Measurements from ENCODE around the gene EIF2S3.

EIF2S3 gene

DNA sequence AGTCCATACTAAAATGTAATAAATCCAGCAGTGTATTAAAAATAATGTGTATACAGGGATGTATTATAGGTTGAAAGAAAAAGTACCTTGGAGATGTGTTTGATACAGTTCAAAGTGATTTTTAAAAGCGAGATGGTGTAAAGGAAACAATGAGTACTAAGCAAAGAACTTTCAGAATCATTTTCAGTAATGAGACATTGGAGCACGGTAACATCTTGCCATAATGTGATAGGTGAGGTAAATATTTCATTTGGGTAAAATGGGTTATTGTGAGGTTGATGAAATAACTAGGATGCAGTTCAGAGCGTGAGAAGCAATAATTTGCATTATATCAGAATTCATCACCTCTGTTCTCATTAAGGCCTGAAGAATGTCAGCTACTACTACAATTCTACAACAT is 25.9 kb downstream of the EIF2S3 start:
- ATAC-seq (replicated peaks) (peak in 1 of 2 donors; percentile 51), DNase-seq (no peak)
- H3K36me3 Mint-ChIP-seq: peaks cover 5 to 27% of the 10 kb centered on the region in 2 donors
- H3K9me3 Mint-ChIP-seq: no peaks in the 10 kb centered on the region
- H3K27me3 Mint-ChIP-seq: no peaks in the 10 kb centered on the region
- H3K4me3 Mint-ChIP-seq: no peak overlapping the region
- peaks cover 8 to 10% of the 10 kb centered on the region in 2 donors for H3K4me1 Mint-ChIP-seq
- peak overlapping the region; percentile 79 for H3K27ac Mint-ChIP-seq

DNA sequence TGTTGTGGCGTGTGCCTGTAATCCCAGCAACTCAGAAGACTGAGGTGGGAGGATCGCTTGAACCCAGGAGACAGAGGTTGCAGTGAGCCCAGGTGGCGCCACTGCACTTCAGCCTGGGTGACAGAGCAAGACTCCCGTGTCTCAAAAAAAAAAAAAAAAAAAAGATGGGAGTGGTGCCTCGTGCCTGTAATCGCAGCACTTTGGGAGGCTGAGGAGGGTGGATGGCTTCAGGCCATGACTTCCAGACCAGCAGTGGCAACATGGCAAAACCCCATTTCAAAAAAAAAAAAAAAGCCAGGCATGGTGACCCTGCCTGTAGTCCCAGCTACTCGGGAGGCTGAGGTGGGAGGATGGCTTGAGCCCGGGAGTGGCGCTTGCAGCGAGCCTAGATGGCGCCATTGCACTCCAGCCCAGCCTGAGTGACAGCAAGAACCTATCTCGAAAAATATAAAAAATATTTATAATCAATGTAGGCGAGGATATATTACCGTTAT is 27.0 kb downstream of the EIF2S3 start:
- DNase-seq: peak; percentile 20
- H3K36me3 Mint-ChIP-seq: peaks cover 0 to 18% of the 10 kb centered on the region in 2 donors
- no peaks in the 10 kb centered on the region for H3K9me3 Mint-ChIP-seq
- no peaks in the 10 kb centered on the region for H3K27me3 Mint-ChIP-seq
- ATAC-seq (replicated peaks): peak; percentile 70 to 76
- peak overlapping the region; percentile 13 to 19 for H3K4me3 Mint-ChIP-seq
- no peak overlapping the region for H3K27ac Mint-ChIP-seq
- H3K4me1 Mint-ChIP-seq: peaks cover 8 to 10% of the 10 kb centered on the region in 2 donors

DNA sequence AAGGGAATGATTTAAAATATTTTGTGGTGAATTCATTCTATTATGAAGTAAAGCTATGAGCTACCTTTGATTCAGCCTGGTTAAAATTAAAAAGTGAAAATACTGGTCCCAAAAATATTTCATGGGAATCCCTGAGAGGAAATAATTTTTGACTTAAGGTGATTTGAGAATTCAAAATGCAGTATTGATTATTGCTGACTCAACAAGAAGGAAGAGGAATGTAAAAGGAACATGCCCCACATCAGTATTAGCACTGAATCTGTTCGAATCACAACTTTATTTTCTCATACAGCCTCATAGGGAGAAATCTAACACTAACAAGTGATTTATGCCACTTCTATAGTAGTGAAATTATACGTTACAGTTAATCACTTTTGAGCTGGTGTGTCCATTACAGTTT is 27.7 kb downstream of the EIF2S3 start:
- Mint-ChIP-seq H3K27ac (no peak overlapping the region), H3K36me3 (peaks cover 0 to 15% of the 10 kb centered on the region in 2 donors), H3K4me3 (no peak overlapping the region), H3K4me1 (peaks cover 8 to 10% of the 10 kb centered on the region in 2 donors), H3K27me3 (no peaks in the 10 kb centered on the region), H3K9me3 (no peaks in the 10 kb centered on the region)
- DNase-seq: no peak
- no peak for ATAC-seq (replicated peaks)

- peaks cover 6 to 10% of the 10 kb centered on the region in 2 donors for H3K4me1 Mint-ChIP-seq
- no peaks in the 10 kb centered on the region for H3K27me3 Mint-ChIP-seq
- no peak for ATAC-seq (replicated peaks)
- no peak for DNase-seq
- H3K9me3 Mint-ChIP-seq: no peaks in the 10 kb centered on the region
- no peak overlapping the region for H3K27ac Mint-ChIP-seq
- no peak overlapping the region for H3K4me3 Mint-ChIP-seq
- H3K36me3 Mint-ChIP-seq: no peaks in the 10 kb centered on the region
Measured at GRCh38 chrX:24085101-24085500, 30.3 kb downstream of the EIF2S3 start.

- DNase-seq: no peak
- Mint-ChIP-seq H3K27ac (no peak overlapping the region), H3K4me3 (no peak overlapping the region), H3K27me3 (no peaks in the 10 kb centered on the region), H3K4me1 (no peaks in the 10 kb centered on the region), H3K36me3 (peaks cover 0 to 12% of the 10 kb centered on the region in 2 donors), H3K9me3 (no peaks in the 10 kb centered on the region)
- no peak for ATAC-seq (replicated peaks)
Measured at GRCh38 chrX:24090300-24091200, 35.8 kb downstream of the EIF2S3 start.

GRCh38 chrX:24093746-24094145 is 39.0 kb downstream of the EIF2S3 start:
- H3K27ac Mint-ChIP-seq: no peak overlapping the region
- H3K27me3 Mint-ChIP-seq: no peaks in the 10 kb centered on the region
- DNase-seq (no peak), ATAC-seq (replicated peaks) (no peak)
- no peaks in the 10 kb centered on the region for H3K4me1 Mint-ChIP-seq
- peaks cover 3 to 20% of the 10 kb centered on the region in 2 donors for H3K36me3 Mint-ChIP-seq
- no peaks in the 10 kb centered on the region for H3K9me3 Mint-ChIP-seq
- H3K4me3 Mint-ChIP-seq: no peak overlapping the region

- H3K36me3 Mint-ChIP-seq: peaks cover 3 to 11% of the 10 kb centered on the region in 2 donors
- no peak overlapping the region for H3K27ac Mint-ChIP-seq
- H3K4me3 Mint-ChIP-seq: no peak overlapping the region
- ATAC-seq (replicated peaks): no peak
- H3K4me1 Mint-ChIP-seq: no peaks in the 10 kb centered on the region
- H3K9me3 Mint-ChIP-seq: no peaks in the 10 kb centered on the region
- no peak for DNase-seq
- no peaks in the 10 kb centered on the region for H3K27me3 Mint-ChIP-seq
Measured at GRCh38 chrX:24097741-24098260, 43.0 kb downstream of the EIF2S3 start.

GRCh38 chrX:24098932-24099331 is 44.2 kb downstream of the EIF2S3 start:
- ATAC-seq (replicated peaks) (no peak), DNase-seq (no peak)
- Mint-ChIP-seq H3K9me3 (no peaks in the 10 kb centered on the region), H3K27me3 (no peaks in the 10 kb centered on the region), H3K4me3 (no peak overlapping the region), H3K36me3 (peaks cover 3 to 11% of the 10 kb centered on the region in 2 donors), H3K27ac (no peak overlapping the region), H3K4me1 (no peaks in the 10 kb centered on the region)

- Mint-ChIP-seq H3K27me3 (no peaks in the 10 kb centered on the region), H3K4me3 (no peak overlapping the region), H3K4me1 (no peaks in the 10 kb centered on the region), H3K36me3 (peaks cover 3 to 11% of the 10 kb centered on the region in 2 donors), H3K27ac (no peak overlapping the region), H3K9me3 (no peaks in the 10 kb centered on the region)
- ATAC-seq (replicated peaks) (no peak), DNase-seq (no peak)
Measured at GRCh38 chrX:24099394-24099793, 44.6 kb downstream of the EIF2S3 start.

GRCh38 chrX:24100713-24101112 is 46.0 kb downstream of the EIF2S3 start:
- Mint-ChIP-seq H3K36me3 (peaks cover 3 to 15% of the 10 kb centered on the region in 2 donors), H3K27me3 (no peaks in the 10 kb centered on the region), H3K9me3 (no peaks in the 10 kb centered on the region), H3K4me1 (no peaks in the 10 kb centered on the region), H3K4me3 (no peak overlapping the region), H3K27ac (no peak overlapping the region)
- ATAC-seq (replicated peaks): no peak
- no peak for DNase-seq

- Mint-ChIP-seq H3K36me3 (peaks cover 0 to 28% of the 10 kb centered on the region in 2 donors), H3K27me3 (no peaks in the 10 kb centered on the region), H3K27ac (no peak overlapping the region), H3K4me1 (no peaks in the 10 kb centered on the region), H3K4me3 (no peak overlapping the region), H3K9me3 (no peaks in the 10 kb centered on the region)
- DNase-seq (no peak), ATAC-seq (replicated peaks) (no peak)
Measured at GRCh38 chrX:24110069-24110468, 55.3 kb downstream of the EIF2S3 start.

DNA sequence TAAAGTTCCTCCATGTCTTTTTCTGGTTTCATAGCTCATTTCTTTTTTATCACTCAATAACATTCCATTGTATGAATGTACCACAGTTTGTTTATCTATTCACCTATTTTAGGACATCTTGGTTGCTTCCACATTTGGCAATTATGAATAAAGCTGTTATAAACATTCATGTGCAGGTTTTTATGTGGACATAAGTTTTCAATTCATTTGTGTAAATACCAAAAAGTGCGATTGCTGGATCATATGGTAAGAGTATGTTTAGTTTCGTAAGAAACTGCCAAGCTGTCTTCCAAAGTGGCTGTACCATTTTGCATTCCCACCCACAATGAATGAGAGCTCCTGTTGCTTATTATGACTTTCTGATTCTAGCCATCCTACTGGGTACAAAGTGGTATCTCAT is 58.4 kb downstream of the EIF2S3 start:
- DNase-seq (no peak), ATAC-seq (replicated peaks) (no peak)
- H3K4me1 Mint-ChIP-seq: no peaks in the 10 kb centered on the region
- no peaks in the 10 kb centered on the region for H3K9me3 Mint-ChIP-seq
- no peak overlapping the region for H3K27ac Mint-ChIP-seq
- H3K36me3 Mint-ChIP-seq: peaks cover 0 to 15% of the 10 kb centered on the region in 2 donors
- H3K27me3 Mint-ChIP-seq: no peaks in the 10 kb centered on the region
- H3K4me3 Mint-ChIP-seq: no peak overlapping the region

DNA sequence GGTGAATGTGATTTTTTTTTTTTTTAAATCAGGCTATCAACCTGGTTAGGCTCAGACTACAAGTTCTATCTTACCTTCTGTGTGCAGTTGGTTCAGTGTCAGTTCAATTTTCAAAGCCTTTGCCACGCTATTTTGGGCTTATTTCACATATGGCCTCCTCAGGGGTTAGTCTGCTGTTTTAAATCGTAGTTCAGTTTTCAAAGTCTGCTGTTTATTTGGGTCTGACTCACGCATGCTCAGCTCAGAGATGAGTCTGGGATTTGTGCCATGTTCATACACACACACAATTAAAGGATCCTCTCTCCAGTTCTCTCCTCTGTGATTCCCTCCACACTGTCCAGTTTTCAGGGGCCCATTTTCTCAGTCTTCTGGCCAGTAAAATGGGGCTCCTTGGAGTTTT is 62.5 kb downstream of the EIF2S3 start:
- H3K27me3 Mint-ChIP-seq: no peaks in the 10 kb centered on the region
- no peaks in the 10 kb centered on the region for H3K36me3 Mint-ChIP-seq
- no peaks in the 10 kb centered on the region for H3K9me3 Mint-ChIP-seq
- no peaks in the 10 kb centered on the region for H3K4me1 Mint-ChIP-seq
- ATAC-seq (replicated peaks): no peak
- no peak overlapping the region for H3K27ac Mint-ChIP-seq
- H3K4me3 Mint-ChIP-seq: no peak overlapping the region
- DNase-seq: no peak

DNA sequence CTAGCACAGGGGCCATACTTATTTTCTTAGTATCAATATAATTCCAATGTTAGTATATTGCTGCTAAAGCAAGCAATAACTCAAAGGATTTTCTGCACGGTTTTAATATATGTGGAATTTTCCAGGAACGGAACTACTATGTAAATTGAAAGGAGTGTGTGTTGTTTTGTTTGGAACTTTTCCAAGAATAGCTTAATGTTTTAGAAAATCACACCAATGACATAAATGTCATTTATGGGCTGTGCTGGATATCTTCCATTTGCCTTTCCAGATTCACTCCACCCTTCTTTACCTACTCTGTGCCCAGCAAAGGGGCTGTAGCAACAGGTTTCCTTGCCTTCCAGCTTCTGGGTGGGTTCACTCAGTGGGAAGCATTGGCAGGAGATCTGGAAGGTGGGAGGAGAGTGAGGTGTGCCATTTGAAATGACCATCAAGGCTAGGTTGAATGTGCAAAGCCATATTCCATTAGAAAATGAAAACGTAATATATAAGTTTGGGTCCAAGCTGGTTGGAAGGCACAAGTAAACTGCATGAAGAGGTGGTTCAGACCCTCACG is 69.6 kb downstream of the EIF2S3 start:
- peaks cover 0 to 6% of the 10 kb centered on the region in 2 donors for H3K36me3 Mint-ChIP-seq
- no peaks in the 10 kb centered on the region for H3K27me3 Mint-ChIP-seq
- ATAC-seq (replicated peaks) (no peak), DNase-seq (no peak)
- no peaks in the 10 kb centered on the region for H3K4me1 Mint-ChIP-seq
- no peak overlapping the region for H3K27ac Mint-ChIP-seq
- no peaks in the 10 kb centered on the region for H3K9me3 Mint-ChIP-seq
- H3K4me3 Mint-ChIP-seq: no peak overlapping the region

Data from stimulated activated naive B cell treated with anti-CD40 and anti-IgM and Interleukin-4, amounts not matched to agents 10 μg/mL and 1 μg/mL and 100 μg/mL, for 72 hours (primary cell).